Measurements from ENCODE around the gene ZNF750.

ZNF750 gene

GRCh38 chr17:82798752-82799151 lies 41.1 kb downstream of the ZNF750 start:
- TF ChIP-seq POLR2A (IDR thresholded peaks at IDR 0.05; ENCODE audit: extremely low read depth, insufficient read length): no peak
- TF ChIP-seq MAX (IDR thresholded peaks at IDR 0.05; ENCODE audit: low read depth, low read length): no peak
- TF ChIP-seq CTCF (IDR thresholded peaks at IDR 0.05; ENCODE audit: low read depth, low read length): no peak
- TF ChIP-seq MYC (IDR thresholded peaks at IDR 0.05; ENCODE audit: low read depth, low read length): no peak
- no peak for DNase-seq (ENCODE audit: low read depth)

GRCh38 chr17:82797061-82797460 lies 42.8 kb downstream of the ZNF750 start:
- no peak for DNase-seq (ENCODE audit: low read depth)
- TF ChIP-seq MAX (IDR thresholded peaks at IDR 0.05; ENCODE audit: low read depth, low read length) (no peak), CTCF (IDR thresholded peaks at IDR 0.05; ENCODE audit: low read depth, low read length) (no peak), MYC (IDR thresholded peaks at IDR 0.05; ENCODE audit: low read depth, low read length) (no peak), POLR2A (IDR thresholded peaks at IDR 0.05; ENCODE audit: extremely low read depth, insufficient read length) (no peak)
- no peak overlapping the region for H3K4me3 ChIP-seq (ENCODE audit: low read depth, low read length)

More at GRCh38 chr17:82798752-82799151, 41.1 kb downstream of the ZNF750 start:
- H3K4me3 ChIP-seq (ENCODE audit: low read depth, low read length): no peak overlapping the region

- H3K4me3 ChIP-seq (ENCODE audit: low read depth, low read length): no peak overlapping the region
- no peak for DNase-seq (ENCODE audit: low read depth)
- TF ChIP-seq POLR2A (IDR thresholded peaks at IDR 0.05; ENCODE audit: extremely low read depth, insufficient read length) (no peak), MAX (IDR thresholded peaks at IDR 0.05; ENCODE audit: low read depth, low read length) (no peak)
Observed at GRCh38 chr17:82795615-82796014, 44.2 kb downstream of the ZNF750 start.

GRCh38 chr17:82794781-82795482 lies 44.9 kb downstream of the ZNF750 start:
- H3K4me3 ChIP-seq (ENCODE audit: low read depth, low read length): no peak overlapping the region
- TF ChIP-seq CTCF (IDR thresholded peaks at IDR 0.05; ENCODE audit: low read depth, low read length) (no peak), MAX (IDR thresholded peaks at IDR 0.05; ENCODE audit: low read depth, low read length) (no peak), POLR2A (IDR thresholded peaks at IDR 0.05; ENCODE audit: extremely low read depth, insufficient read length) (no peak), MYC (IDR thresholded peaks at IDR 0.05; ENCODE audit: low read depth, low read length) (no peak)
- no peak for DNase-seq (ENCODE audit: low read depth)

GRCh38 chr17:82793974-82794630 lies 45.7 kb downstream of the ZNF750 start:
- no peak for DNase-seq (ENCODE audit: low read depth)
- H3K4me3 ChIP-seq (ENCODE audit: low read depth, low read length): no peak overlapping the region
- no peak for TF ChIP-seq CTCF (IDR thresholded peaks at IDR 0.05; ENCODE audit: low read depth, low read length)
- no peak for TF ChIP-seq MAX (IDR thresholded peaks at IDR 0.05; ENCODE audit: low read depth, low read length)
- no peak for TF ChIP-seq MYC (IDR thresholded peaks at IDR 0.05; ENCODE audit: low read depth, low read length)
- TF ChIP-seq POLR2A (IDR thresholded peaks at IDR 0.05; ENCODE audit: extremely low read depth, insufficient read length): no peak

GRCh38 chr17:82791532-82791931 lies 48.3 kb downstream of the ZNF750 start:
- no peak for TF ChIP-seq CTCF (IDR thresholded peaks at IDR 0.05; ENCODE audit: low read depth, low read length)
- no peak for TF ChIP-seq MAX (IDR thresholded peaks at IDR 0.05; ENCODE audit: low read depth, low read length)
- no peak for TF ChIP-seq MYC (IDR thresholded peaks at IDR 0.05; ENCODE audit: low read depth, low read length)
- TF ChIP-seq POLR2A (IDR thresholded peaks at IDR 0.05; ENCODE audit: extremely low read depth, insufficient read length): no peak

More at GRCh38 chr17:82791532-82791931, 48.3 kb downstream of the ZNF750 start:
- DNase-seq (ENCODE audit: low read depth): no peak
- no peak overlapping the region for H3K4me3 ChIP-seq (ENCODE audit: low read depth, low read length)

Data from NB4 (cell line).